Activated T-cell treated with anti-CD3 and anti-CD28 coated beads, Interleukin-2, amount 50 U/mL, for 24 hours (primary cell): Measurements from ENCODE around the gene CALCB.

Experiments used
- DNase-seq: peaks from one replicate; pipeline ENCODE4 v3.0.0-alpha.2; 2020
- H3K27ac Mint-ChIP-seq: 2 replicates; pipeline ENCODE4 v1.8.0; 2020; ENCODE audit warnings: mild to moderate bottlenecking, mixed read lengths
- H3K27me3 Mint-ChIP-seq: 2 replicates; pipeline ENCODE4 v1.8.0; 2020; ENCODE audit warnings: mixed read lengths
- H3K36me3 Mint-ChIP-seq: 2 replicates; pipeline ENCODE4 v1.8.0; 2020; ENCODE audit warnings: low read depth, mixed read lengths
- H3K4me1 Mint-ChIP-seq: 2 replicates; pipeline ENCODE4 v1.8.0; 2020; ENCODE audit warnings: low read depth, mixed read lengths
- H3K4me3 Mint-ChIP-seq: 2 replicates; pipeline ENCODE4 v1.8.0; 2020; ENCODE audit warnings: mild to moderate bottlenecking, moderate library complexity, mixed read lengths
- H3K9me3 Mint-ChIP-seq: 2 replicates; pipeline ENCODE4 v1.8.0; 2020; ENCODE audit warnings: mixed read lengths

The CALCB gene

DNA sequence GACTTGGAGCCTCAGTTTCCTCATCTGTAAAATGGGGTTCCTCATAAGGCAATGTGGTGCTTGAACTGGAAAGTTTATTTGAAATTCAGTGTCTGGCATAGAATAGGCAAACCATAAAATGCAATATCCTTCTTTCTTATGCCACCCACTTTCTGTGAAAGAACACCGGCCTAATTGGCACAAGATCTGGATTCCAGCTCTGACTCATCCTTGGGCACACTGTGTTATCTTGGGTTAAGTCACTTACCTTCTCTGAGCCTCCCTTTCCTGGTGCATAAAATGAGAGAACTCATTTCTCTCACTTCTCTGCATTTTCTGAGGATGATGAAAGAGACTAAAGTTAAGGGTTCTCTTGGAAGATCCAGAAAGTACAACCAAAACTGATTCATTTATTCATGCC lies 46.4 kb downstream of the CALCB start:
- peaks cover 63% of the 10 kb centered on the region for H3K27me3 Mint-ChIP-seq
- no peak overlapping the region for H3K4me3 Mint-ChIP-seq
- no peak for DNase-seq
- H3K36me3 Mint-ChIP-seq, result no peaks in the 10 kb centered on the region
- no peaks in the 10 kb centered on the region for H3K9me3 Mint-ChIP-seq
- H3K4me1 Mint-ChIP-seq, result peaks cover 9% of the 10 kb centered on the region
- no peak overlapping the region for H3K27ac Mint-ChIP-seq

DNA sequence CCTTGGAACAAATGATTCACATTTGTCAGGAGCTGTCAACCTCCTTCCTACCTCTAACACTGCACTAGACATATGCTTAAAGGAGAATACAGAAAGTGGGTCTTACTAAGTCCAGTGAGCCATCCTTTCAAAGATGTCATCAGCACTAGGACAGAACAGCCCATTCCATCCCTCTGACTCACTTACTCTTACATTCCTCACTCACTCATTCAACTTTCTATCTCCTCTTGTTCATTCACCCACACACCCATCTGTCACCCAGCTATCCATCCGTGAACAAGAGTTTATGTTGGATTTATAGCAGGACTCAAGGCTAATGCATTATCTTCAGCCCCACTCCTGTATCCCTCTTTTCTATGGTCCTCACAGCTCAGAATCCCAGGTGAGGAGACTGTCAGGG lies 50.5 kb downstream of the CALCB start:
- Mint-ChIP-seq H3K4me3 (no peak overlapping the region), H3K36me3 (no peaks in the 10 kb centered on the region), H3K27ac (no peak overlapping the region), H3K4me1 (no peaks in the 10 kb centered on the region), H3K9me3 (no peaks in the 10 kb centered on the region), H3K27me3 (peaks cover 26% of the 10 kb centered on the region)
- DNase-seq, result no peak

DNA sequence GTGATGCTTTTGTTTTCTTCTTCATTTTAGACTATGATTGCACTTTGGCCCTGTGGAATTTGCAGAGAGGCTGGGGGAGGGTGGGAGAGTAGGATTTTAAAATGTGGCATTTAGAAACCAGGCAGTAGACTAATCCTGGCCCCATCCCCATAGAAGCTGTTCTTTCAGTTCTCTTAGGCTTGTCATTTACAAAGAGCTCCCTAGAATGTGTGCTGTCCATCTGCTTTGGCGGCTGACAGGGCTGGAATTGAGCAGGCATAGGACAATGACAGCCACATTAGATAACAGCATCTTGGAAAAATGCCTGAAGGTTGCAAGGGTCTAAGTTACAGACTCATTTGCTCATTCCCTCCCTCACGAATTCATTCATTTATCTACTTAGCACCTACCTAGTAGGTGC lies 51.1 kb downstream of the CALCB start:
- Mint-ChIP-seq H3K4me1 (no peaks in the 10 kb centered on the region), H3K9me3 (no peaks in the 10 kb centered on the region), H3K4me3 (no peak overlapping the region), H3K27ac (no peak overlapping the region), H3K27me3 (peaks cover 20% of the 10 kb centered on the region), H3K36me3 (no peaks in the 10 kb centered on the region)
- no peak for DNase-seq

DNA sequence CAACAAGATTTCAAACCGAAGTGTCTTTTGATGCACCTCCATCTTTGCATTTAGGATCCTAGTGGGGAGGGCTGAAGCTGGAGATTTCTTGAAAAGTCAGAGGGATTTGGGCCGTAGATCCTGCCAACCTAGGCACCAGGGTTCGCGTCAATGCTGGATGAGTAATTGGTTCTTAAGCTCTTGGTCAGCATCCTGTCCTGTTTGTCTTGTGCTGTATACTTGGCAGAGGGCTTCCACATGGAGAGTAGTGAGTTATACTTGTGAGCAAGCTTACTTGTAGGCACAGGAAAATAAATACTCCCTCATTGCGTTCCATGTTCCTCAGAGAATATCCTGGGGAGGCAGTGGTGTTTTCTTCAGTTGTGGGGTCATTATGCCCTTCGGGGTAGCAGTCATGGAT lies 53.9 kb downstream of the CALCB start:
- H3K27me3 Mint-ChIP-seq, result peaks cover 12% of the 10 kb centered on the region
- no peak for DNase-seq
- no peaks in the 10 kb centered on the region for H3K36me3 Mint-ChIP-seq
- H3K9me3 Mint-ChIP-seq, result no peaks in the 10 kb centered on the region
- no peak overlapping the region for H3K4me3 Mint-ChIP-seq
- H3K4me1 Mint-ChIP-seq, result no peaks in the 10 kb centered on the region
- no peak overlapping the region for H3K27ac Mint-ChIP-seq
